Measurements from ENCODE around the gene DYNC1I1. TPM values are rescaled to one million over a fixed set of nuclear protein-coding genes. Genes with fewer than 3 reads are reported as not detected.
A peak's percentile ranks its signal among the peaks of the same experiment; 100 is the strongest.

Gene DYNC1I1
- total RNA-seq, 1 experiment from 2014 or later: 18.2 TPM

DNA sequence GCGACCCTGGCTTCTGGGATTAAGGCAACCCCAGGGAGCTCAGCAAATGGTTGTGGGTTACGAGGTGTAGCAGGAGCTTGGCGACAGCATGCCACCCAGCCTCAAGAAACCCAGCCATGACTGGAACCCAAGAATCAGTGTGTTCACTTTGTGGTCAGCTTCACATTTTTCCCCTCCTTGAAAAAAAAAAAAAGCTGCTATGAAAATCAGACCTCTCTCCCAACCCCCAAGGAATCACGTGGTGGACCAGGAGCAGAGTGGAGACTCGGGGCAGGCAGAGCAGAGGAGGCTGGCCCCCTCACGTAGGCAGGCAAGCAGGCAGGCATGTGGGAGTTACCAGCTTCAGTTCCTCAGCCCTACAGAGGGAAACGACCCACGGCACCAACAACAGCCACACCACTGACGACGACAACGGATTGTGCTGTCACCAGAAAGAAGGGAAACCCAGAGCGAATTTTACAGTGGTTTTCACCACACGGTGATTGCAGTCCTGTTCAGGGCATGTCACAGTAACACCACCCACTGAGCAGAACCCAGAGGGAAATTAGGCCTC lies 346.2 kb downstream of the DYNC1I1 start:
- no peak for DNase-seq (ENCODE audit: low read depth, low spot score)
- in situ Hi-C loops (cut with HindIII; ENCODE audit: low pct_unique_long_range_greater_than_20kb, low sequenced_read_pairs): no loop called here

DNA sequence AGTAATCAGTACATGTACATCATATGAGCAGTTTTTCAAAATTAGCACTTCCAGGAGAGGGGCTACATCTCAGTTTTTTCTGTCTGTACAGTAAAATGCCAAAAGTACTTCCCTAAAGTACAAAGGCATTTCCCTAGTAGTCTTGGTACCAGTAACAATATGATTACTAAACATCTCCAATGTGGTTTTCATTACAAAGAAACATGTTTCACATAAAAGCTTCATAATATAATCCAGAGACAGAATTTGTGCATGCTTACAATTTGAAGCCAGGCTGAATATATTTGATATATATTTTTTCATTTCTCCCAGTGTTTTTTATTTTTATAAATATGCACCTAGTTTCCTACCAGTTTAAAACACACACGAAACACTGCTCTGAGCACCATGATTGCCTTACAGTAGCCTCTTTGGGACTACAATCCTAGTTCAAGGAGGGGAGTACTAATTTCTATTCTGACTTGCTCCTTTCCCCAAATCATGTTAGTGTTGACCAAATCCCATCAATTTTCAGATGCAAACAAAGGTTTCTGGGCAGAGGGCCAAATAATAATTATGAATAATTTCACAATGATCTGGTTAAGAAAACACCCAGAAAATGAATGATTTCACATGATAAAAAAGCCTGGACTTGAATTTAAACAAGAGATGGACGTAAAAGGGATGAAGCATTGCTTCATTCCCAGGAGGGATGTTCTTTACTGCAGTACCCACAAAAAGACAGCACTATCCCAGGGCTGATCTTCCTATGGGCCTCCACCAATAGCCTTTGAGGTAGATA lies 348.3 kb downstream of the DYNC1I1 start:
- in situ Hi-C loops (cut with HindIII; ENCODE audit: low pct_unique_long_range_greater_than_20kb, low sequenced_read_pairs): no loop called here
- DNase-seq (ENCODE audit: low read depth, low spot score): no peak

DNA sequence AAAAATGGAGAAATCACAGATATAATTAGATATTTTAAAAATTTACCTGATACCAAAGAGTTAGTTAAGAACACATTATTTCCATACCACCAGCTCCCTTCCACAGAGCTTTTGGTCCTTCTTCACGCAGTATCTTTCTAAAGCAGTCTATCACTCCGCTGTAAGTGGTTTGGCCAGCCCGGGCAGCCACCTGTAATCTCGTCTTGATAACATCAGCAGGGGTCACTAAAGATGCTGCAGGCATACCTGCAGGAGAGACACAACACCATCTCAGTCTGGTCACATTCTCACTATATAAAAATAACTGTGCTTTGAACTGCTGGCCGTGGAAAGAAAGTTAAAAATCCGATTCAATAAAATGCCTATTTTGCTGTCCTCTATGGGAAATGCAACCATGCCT lies 349.4 kb downstream of the DYNC1I1 start:
- in situ Hi-C loops (cut with HindIII; ENCODE audit: low pct_unique_long_range_greater_than_20kb, low sequenced_read_pairs): no loop called here
- no peak for DNase-seq (ENCODE audit: low read depth, low spot score)

DNA sequence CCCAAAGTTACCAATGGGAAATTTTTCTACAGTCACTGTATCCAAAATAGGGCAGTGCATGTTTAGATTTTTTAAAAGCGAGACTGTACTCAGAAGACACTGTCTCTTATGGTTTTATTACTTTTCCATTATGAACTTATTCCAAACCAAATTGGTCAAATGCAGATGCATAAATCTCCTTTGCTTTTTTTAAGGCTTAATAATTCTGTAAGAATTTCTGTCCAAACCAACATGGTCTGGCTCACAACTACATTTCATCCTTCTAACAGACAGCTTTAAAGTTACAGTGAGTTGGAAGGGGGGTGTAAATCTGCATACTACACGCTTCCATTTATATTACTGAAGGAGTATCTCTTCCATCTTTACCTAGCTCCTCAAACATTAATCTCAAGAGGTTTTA lies 350.4 kb downstream of the DYNC1I1 start:
- DNase-seq (ENCODE audit: low read depth, low spot score): no peak
- in situ Hi-C loops (cut with HindIII; ENCODE audit: low pct_unique_long_range_greater_than_20kb, low sequenced_read_pairs): no loop called here

DNA sequence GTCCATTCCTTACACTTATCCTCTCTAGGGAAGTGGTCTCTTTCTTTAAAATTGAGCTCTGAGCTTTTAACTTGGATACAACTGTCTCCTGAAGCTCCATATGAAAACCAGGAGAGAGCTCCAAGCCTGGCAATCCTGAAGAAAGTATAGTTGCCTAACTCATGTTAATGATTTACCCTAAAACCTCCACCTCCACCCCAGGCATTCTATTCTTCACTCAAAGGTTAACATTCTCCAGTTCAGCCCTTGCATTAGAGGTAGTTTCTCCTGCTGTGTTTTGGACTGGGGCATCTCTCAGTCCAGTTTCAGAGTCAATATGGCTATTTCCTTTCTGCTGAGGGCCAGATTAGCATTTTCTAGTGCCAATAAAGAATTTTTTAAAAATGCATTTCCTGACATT lies 354.0 kb downstream of the DYNC1I1 start:
- no peak for DNase-seq (ENCODE audit: low read depth, low spot score)
- in situ Hi-C loops (cut with HindIII; ENCODE audit: low pct_unique_long_range_greater_than_20kb, low sequenced_read_pairs): no loop called here

DNA sequence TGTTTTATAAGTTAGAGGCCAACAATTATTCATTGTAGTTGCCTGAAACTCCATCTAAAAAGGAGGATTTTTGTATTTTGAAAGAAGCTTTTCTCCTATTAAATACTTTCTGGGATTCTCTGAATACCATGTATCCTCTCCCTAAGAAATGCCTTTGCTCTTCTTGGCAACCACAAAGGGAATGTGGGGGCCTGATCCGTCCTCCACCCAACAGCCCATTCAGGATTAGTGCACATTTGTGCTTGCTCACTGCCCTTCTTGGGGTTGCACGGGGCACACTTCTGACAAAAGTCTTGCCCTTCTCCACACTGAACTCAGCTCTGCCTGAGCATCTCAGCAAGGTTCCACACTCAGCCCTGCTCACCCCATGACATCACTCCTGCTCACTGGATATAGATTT lies 355.4 kb downstream of the DYNC1I1 start:
- DNase-seq (ENCODE audit: low read depth, low spot score): peak; percentile 26
- in situ Hi-C loops (cut with HindIII; ENCODE audit: low pct_unique_long_range_greater_than_20kb, low sequenced_read_pairs): no loop called here

DNA sequence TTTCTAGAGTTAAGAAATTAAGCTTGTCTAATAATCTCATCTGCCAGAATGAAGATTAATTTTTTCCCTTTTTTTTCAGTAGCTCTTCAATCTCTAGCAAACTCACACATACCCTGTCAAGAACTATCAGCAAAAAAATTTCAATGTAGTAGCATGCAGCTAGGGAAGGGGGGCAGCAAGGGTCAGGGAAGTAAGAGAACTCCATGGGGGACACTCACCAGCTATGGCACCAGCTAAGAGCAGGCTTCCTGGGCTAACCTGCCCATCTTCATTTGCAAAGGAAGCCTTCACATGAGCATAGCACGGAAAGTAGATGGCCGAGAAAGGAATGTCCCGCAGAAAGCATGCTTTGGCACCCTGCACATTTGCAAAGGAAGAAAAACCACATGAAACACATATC lies 359.2 kb downstream of the DYNC1I1 start:
- DNase-seq (ENCODE audit: low read depth, low spot score): peak; percentile 42
- in situ Hi-C loops (cut with HindIII; ENCODE audit: low pct_unique_long_range_greater_than_20kb, low sequenced_read_pairs): no loop called here

DNA sequence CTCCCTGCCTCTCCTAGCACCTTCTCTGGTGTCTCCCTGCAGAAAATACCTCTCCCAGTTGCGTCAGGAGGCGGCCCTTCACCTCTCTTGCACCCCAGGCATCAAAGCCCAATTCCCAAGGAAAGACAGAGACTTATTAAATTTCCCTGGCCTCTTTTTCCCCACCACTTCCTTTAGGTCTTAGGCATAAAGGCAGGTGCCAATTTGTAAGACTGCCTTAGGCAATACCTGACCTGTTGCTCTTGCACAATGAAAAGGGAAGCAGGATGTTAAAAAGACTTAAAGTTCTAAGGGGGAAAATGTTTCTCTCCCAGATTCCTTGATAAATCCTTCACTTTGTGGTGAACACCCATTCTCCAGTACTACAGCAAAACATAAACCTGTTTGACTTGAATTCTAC lies 362.9 kb downstream of the DYNC1I1 start:
- in situ Hi-C loops (cut with HindIII; ENCODE audit: low pct_unique_long_range_greater_than_20kb, low sequenced_read_pairs): no loop called here
- no peak for DNase-seq (ENCODE audit: low read depth, low spot score)

DNA sequence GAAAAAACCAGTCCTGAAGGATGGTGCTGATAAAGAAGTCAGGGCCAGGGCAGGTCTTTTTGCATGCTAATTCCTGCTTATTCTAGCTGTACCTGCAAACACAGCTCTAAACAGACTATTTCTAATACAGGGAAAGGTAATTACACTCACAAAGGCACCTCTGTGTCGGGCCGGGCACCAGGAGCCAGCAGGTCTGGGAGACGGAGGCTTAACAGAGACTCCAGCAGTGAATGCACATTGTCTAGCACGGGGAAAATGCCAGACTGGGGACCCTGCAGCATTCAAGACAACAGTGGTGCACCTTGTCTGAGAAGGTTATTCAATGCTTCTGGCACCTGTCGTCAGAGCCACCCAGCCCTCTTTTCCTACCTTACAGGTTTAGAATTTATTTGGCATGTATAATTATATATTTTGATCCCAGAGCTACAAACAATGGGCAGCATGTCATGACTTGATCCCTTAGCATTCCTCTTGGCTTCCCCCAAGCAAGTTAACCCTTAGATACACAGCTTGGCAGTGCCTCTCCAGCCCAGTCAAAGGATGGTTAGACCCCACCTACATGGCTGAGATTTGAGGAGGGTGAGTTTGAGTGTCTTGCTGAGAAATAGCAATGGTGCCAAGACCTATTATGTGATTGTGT lies 364.4 kb downstream of the DYNC1I1 start:
- DNase-seq (ENCODE audit: low read depth, low spot score): no peak
- in situ Hi-C loops (cut with HindIII; ENCODE audit: low pct_unique_long_range_greater_than_20kb, low sequenced_read_pairs): no loop called here

DNA sequence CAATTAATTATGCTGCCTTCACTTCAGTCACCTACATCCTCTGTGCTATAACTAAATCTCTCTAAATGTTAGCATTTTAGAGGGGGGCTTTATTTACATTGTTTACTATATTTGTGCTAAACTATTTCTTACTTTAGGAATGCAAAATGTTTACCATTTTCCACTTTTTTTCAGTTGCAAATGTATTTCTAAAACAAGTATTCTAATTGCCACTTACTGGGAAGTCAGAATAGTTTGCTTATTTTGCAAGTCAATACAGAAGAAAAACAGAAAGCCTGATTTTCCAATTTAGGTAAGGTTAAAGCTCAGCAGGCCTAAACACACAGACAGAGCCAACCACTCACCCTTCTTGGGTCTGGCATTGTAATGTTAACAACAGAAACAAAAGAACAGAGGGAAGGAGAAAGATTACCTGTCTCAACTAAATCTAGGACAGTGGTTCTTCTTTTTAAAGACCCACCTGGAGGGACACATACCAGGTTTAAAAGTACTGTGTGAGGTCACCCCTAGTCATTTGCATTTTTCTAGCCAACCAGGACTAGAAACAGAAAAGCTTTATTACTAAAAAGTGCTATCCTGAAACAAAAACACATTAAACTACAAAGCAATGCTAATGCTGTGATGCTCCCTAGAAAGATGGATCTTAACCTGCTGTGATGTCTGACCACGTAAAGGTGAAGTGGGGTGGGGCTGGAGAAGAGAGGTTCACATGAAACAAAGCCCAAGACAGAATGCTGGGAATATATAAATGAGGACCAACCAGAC lies 371.3 kb downstream of the DYNC1I1 start:
- no peak for DNase-seq (ENCODE audit: low read depth, low spot score)
- in situ Hi-C loops (cut with HindIII; ENCODE audit: low pct_unique_long_range_greater_than_20kb, low sequenced_read_pairs): no loop called here

DNA sequence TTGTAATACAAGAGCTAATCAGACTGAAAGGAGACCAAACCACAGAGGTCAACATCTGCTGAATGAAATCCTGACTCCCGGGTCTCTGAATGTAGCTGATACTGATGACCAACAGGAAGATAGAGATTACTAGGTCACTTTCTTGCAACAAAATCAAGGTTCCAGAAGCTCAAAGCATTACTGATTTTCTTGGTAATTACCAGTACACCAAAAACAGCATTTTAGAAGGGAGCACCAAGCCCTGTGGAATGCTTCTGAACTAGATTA lies 371.8 kb downstream of the DYNC1I1 start:
- in situ Hi-C loops (cut with HindIII; ENCODE audit: low pct_unique_long_range_greater_than_20kb, low sequenced_read_pairs): no loop called here
- no peak for DNase-seq (ENCODE audit: low read depth, low spot score)

Other genes starting within 250 kb of the DYNC1I1 start
- 304 and 331 TPM in 2 replicates for gene PDK4, start 176.0 kb upstream of the DYNC1I1 start, total RNA-seq (2014; rRNA removed; shearing (Covaris generic))

Measured in SK-MEL-5 (cell line).